ENCODE results near the gene ZBTB7C. TPM values are rescaled to one million over a fixed set of nuclear protein-coding genes. Genes with fewer than 3 reads are reported as not detected.

ZBTB7C gene
- total RNA-seq, 1 experiment from 2014 or later = 0.32 TPM

DNA sequence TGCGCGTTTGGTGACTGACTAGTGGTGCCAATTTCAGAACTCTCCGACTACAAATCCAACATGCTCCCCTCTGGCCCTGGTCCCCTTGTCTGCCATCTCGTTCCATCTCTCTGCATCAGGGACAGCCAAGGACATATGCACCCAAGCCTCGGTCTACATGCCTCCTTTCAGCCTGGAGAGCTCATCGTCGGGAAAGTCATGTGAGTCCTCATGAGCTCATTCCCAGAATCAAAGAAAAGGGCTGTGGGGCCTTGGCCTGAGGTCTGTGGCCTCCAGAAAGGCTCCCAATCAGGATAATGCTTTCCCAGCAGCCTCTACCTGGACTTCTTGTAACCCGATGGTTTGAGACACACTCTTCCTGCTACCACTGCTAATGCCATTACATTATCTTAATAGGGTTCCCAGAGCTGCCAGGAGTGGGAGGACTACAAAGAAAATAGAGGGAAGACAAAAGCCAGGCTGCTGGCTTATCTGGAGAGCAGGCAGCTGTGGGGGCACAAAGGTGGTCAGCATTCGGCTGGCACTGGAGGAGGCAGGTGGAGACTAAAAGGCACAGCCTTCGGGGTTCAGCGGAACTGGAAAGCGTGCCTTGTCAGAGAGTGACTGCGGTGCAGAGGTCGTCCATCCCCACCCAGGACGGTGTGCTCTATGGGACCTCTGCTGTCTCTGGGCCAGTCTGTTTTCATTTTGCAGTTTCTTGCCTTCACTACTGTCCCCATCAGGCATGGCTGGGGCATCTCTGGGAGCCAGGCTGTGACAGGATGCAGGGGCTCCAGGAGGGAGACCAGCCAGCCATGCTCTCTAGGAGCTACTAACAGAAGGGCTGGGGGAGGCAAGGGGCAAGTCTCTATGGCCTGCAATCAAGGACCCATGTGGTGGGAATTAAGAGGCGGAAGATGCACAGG, 374.3 kb downstream of the ZBTB7C start:
- Histone ChIP-seq H3K4me3 (ENCODE audit: low read depth, low read length, poor library complexity, severe bottlenecking) (no peak overlapping the region), H3K27ac (ENCODE audit: low read depth, low read length, poor library complexity, severe bottlenecking) (no peak overlapping the region), H3K9me3 (ENCODE audit: low read depth, low read length, poor library complexity, severe bottlenecking) (no peaks in the 10 kb centered on the region), H3K27me3 (replicated peaks; ENCODE audit: insufficient read depth, low read depth, low read length, poor library complexity) (no peaks in the 10 kb centered on the region), H3K4me1 (ENCODE audit: insufficient read depth, low read length, poor library complexity, severe bottlenecking) (no peaks in the 10 kb centered on the region), H3K36me3 (ENCODE audit: insufficient read depth, low read length, poor library complexity, severe bottlenecking) (no peaks in the 10 kb centered on the region)
- TF ChIP-seq EZH2 (IDR thresholded peaks at IDR 0.05; ENCODE audit: borderline replicate concordance, low read depth, low read length, poor library complexity, severe bottlenecking) = no peak
- TF ChIP-seq, protein P1, sequence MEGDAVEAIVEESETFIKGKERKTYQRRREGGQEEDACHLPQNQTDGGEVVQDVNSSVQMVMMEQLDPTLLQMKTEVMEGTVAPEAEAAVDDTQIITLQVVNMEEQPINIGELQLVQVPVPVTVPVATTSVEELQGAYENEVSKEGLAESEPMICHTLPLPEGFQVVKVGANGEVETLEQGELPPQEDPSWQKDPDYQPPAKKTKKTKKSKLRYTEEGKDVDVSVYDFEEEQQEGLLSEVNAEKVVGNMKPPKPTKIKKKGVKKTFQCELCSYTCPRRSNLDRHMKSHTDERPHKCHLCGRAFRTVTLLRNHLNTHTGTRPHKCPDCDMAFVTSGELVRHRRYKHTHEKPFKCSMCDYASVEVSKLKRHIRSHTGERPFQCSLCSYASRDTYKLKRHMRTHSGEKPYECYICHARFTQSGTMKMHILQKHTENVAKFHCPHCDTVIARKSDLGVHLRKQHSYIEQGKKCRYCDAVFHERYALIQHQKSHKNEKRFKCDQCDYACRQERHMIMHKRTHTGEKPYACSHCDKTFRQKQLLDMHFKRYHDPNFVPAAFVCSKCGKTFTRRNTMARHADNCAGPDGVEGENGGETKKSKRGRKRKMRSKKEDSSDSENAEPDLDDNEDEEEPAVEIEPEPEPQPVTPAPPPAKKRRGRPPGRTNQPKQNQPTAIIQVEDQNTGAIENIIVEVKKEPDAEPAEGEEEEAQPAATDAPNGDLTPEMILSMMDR (conservative IDR thresholded peaks at IDR 0.05; ENCODE audit: low read depth, low read length) = no peak
- ChIA-PET CTCF (no interaction called here), POLR2A (ENCODE audit: low non-redundant PET) (no interaction called here)
- no peak for DNase-seq (ENCODE audit: low spot score)
- no TSS peak for BruUV-seq (replicated peaks)
- intact Hi-C loops (cut with micrococcal nuclease; ENCODE audit: unreplicated experiment) = loop anchor here (5.0 kb wide), 1 partner anchor 432 kb away; no protein-coding TSS in a partner anchor

DNA sequence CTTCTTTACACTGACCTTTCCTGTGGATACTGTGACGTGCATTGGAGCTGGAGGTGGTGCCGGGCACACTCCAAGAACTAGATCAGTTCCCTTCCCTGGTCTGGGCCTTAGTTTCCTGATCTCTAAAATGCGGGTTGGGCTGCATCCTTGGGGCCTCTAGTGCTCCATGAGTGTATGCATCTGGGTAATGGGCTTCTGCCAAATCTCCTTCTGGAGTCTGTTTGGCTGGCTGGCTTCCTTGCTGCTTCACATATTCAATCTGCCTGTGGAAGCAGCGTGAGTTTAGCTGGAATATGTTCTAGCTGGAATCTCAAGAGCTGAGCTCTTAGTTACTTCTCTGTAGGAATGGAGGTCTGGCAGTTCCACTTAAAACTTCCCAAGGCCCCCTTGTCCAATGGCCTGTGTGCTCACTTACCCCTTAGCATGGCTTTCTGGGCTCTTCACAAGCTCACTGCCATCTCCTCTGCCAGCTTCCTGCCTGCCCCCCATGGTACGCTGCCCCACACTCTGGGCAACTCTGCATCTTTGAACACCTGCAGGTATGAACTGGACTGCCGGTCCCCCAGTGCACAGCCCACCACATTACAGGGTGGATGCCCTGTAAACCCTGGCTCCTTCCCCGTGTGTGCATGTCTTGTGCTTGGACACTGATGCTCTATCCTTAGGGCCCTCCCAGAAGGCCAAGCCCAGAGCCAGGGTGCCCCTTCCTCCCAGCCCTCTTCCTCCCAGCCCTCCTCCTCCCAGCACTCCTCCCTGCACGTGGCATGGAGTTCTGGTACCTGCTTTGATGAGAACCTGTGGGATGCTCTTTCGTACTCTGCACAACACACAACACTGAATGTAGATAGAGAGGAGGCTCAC, 375.2 kb downstream of the ZBTB7C start:
- no peaks in the 10 kb centered on the region for H3K9me3 ChIP-seq (ENCODE audit: low read depth, low read length, poor library complexity, severe bottlenecking)
- H3K36me3 ChIP-seq (ENCODE audit: insufficient read depth, low read length, poor library complexity, severe bottlenecking) = no peaks in the 10 kb centered on the region
- H3K27ac ChIP-seq (ENCODE audit: low read depth, low read length, poor library complexity, severe bottlenecking) = no peak overlapping the region
- no peak for TF ChIP-seq EZH2 (IDR thresholded peaks at IDR 0.05; ENCODE audit: borderline replicate concordance, low read depth, low read length, poor library complexity, severe bottlenecking)
- TF ChIP-seq, protein P1 (conservative IDR thresholded peaks at IDR 0.05; ENCODE audit: low read depth, low read length) = no peak
- CTCF ChIA-PET = no interaction called here
- POLR2A ChIA-PET (ENCODE audit: low non-redundant PET) = no interaction called here
- no TSS peak for BruUV-seq (replicated peaks)
- intact Hi-C loops (cut with micrococcal nuclease; ENCODE audit: unreplicated experiment) = loop anchor here (5.0 kb wide), 1 partner anchor 433 kb away; no protein-coding TSS in a partner anchor
- H3K4me1 ChIP-seq (ENCODE audit: insufficient read depth, low read length, poor library complexity, severe bottlenecking) = no peaks in the 10 kb centered on the region
- DNase-seq (ENCODE audit: low spot score) = no peak
- H3K27me3 ChIP-seq (replicated peaks; ENCODE audit: insufficient read depth, low read depth, low read length, poor library complexity) = no peaks in the 10 kb centered on the region
- no peak overlapping the region for H3K4me3 ChIP-seq (ENCODE audit: low read depth, low read length, poor library complexity, severe bottlenecking)

DNA sequence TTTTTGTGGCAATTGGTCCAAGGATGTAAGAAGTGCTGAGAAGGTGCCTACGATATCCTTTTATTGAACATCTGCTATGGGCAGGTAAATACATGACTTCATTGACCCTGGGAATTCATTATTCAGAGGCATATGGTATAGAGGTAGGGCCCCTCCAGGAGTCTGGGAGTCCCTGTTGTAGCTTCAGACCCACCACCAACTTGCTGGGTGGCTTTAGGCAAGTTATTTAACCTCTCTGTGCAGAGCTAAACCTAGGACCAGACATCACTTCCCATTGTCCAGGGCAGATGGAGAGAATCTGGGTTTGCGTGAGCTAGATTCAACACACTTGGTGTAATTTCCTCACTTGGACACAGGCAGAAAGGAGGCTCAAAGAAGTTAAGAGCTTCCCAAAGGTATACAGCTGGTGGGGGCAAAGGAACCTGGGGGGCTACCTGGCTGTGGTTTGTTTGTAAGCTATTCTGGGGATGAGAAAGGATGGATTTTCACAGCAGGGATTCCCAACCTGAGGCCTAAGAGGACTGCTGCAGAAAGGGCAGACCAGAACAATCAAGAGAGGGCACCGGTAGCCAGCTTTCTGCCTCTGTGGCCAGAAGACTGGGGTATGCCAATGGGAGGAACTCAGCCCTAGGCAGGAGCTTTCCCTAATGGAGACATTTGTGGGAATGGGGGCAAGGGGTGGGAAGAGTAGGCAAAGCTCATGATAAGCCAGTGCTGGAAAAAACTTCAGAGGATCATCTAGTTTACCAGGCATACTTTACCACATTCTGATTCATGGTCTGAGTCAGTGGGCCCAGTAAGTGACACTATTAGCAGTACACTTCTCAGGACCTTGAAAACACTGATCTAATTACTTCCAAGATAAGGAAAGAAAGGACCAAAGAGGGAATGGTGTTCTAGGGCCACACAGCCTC, 376.1 kb downstream of the ZBTB7C start:
- Histone ChIP-seq H3K36me3 (ENCODE audit: insufficient read depth, low read length, poor library complexity, severe bottlenecking) (no peaks in the 10 kb centered on the region), H3K9me3 (ENCODE audit: low read depth, low read length, poor library complexity, severe bottlenecking) (no peaks in the 10 kb centered on the region), H3K27ac (ENCODE audit: low read depth, low read length, poor library complexity, severe bottlenecking) (no peak overlapping the region), H3K27me3 (replicated peaks; ENCODE audit: insufficient read depth, low read depth, low read length, poor library complexity) (no peaks in the 10 kb centered on the region), H3K4me1 (ENCODE audit: insufficient read depth, low read length, poor library complexity, severe bottlenecking) (no peaks in the 10 kb centered on the region), H3K4me3 (ENCODE audit: low read depth, low read length, poor library complexity, severe bottlenecking) (no peak overlapping the region)
- TF ChIP-seq, protein P1 (conservative IDR thresholded peaks at IDR 0.05; ENCODE audit: low read depth, low read length) = no peak
- TF ChIP-seq EZH2 (IDR thresholded peaks at IDR 0.05; ENCODE audit: borderline replicate concordance, low read depth, low read length, poor library complexity, severe bottlenecking) = no peak
- BruUV-seq (replicated peaks) = no TSS peak
- DNase-seq (ENCODE audit: low spot score) = no peak
- ChIA-PET CTCF (no interaction called here), POLR2A (ENCODE audit: low non-redundant PET) (no interaction called here)
- intact Hi-C loops (cut with micrococcal nuclease; ENCODE audit: unreplicated experiment) = loop anchor here (5.0 kb wide), 1 partner anchor 434 kb away; no protein-coding TSS in a partner anchor
